Left ventricle myocardium inferior (tissue), 1 donor: ENCODE data around the gene TPM4. TPM values are rescaled to one million over a fixed set of nuclear protein-coding genes. Genes with fewer than 3 reads are reported as not detected.

Experiments
- DNase-seq: peaks from one replicate; pipeline ENCODE4 v3.0.0-alpha.2; 2020
- H3K27ac ChIP-seq: fragments of 200-600 bp; replicated peaks from 2 replicates; pipeline ENCODE4 v1.8.0; 2021
- H3K27me3 ChIP-seq: fragments of 200-600 bp; 2 replicates; pipeline ENCODE4 v1.8.0; 2021; ENCODE audit warnings: low read depth
- H3K36me3 ChIP-seq: fragments of 200-600 bp; 2 replicates; pipeline ENCODE4 v1.8.0; 2021
- H3K4me1 ChIP-seq: fragments of 200-600 bp; 2 replicates; pipeline ENCODE4 v1.8.0; 2021
- H3K4me3 ChIP-seq: fragments of 200-600 bp; 2 replicates; pipeline ENCODE4 v1.8.0; 2021; ENCODE audit warnings: mild to moderate bottlenecking, moderate library complexity
- H3K9me3 ChIP-seq: fragments of 200-600 bp; replicated peaks from 2 replicates; pipeline ENCODE4 v1.8.0; 2021
- CTCF ChIP-seq: fragments of 200-600 bp; IDR thresholded peaks from 2 replicates; pipeline ENCODE4 v1.8.0; 2021; ENCODE audit warnings: antibody characterized with exemption, mild to moderate bottlenecking, borderline replicate concordance
- intact Hi-C: fragments of 100-400 bp; cut with micrococcal nuclease; formaldehyde crosslinking; loops from one replicate; pipeline ENCODE4 v1.11.0; 2022
- total RNA-seq: library from RNA; stranded (reverse); fragmentation: NEBNext Ultra II Directional; extraction: Animal tissue kit (Norgen Biotek cat#: 25700); gene quantifications from one replicate; pipeline ENCODE4 v1.2.1, GENCODE V29; 2021
- donor health status: DM: no; HTN: yes; CAD: no; lungs with severe emphysema.

Gene TPM4
- total RNA-seq, 1 donor from 2014 or later = 69.6 TPM

GRCh38 chr19:16127776-16128371, 51.6 kb downstream of the TPM4 start:
- H3K4me1 ChIP-seq = no peaks in the 10 kb centered on the region
- no peak overlapping the region for H3K4me3 ChIP-seq
- no peak for DNase-seq
- H3K36me3 ChIP-seq = peaks cover 97% of the 10 kb centered on the region
- intact Hi-C loops = no loop called here
- no peaks in the 10 kb centered on the region for H3K9me3 ChIP-seq
- no peak overlapping the region for H3K27ac ChIP-seq
- TF ChIP-seq CTCF = no peak
- no peaks in the 10 kb centered on the region for H3K27me3 ChIP-seq

- DNase-seq = no peak
- Histone ChIP-seq H3K36me3 (peaks cover 77% of the 10 kb centered on the region), H3K27ac (no peak overlapping the region), H3K9me3 (no peaks in the 10 kb centered on the region), H3K27me3 (no peaks in the 10 kb centered on the region), H3K4me3 (no peak overlapping the region), H3K4me1 (no peaks in the 10 kb centered on the region)
- intact Hi-C loops = no loop called here
- TF ChIP-seq CTCF = no peak
These were observed 55.4 kb downstream of the TPM4 start for GRCh38 chr19:16131648-16132047.

- Histone ChIP-seq H3K9me3 (no peaks in the 10 kb centered on the region), H3K36me3 (peaks cover 56% of the 10 kb centered on the region), H3K27me3 (no peaks in the 10 kb centered on the region), H3K4me3 (no peak overlapping the region), H3K4me1 (no peaks in the 10 kb centered on the region), H3K27ac (no peak overlapping the region)
- DNase-seq = no peak
- no peak for TF ChIP-seq CTCF
- intact Hi-C loops = no loop called here
These were observed 57.5 kb downstream of the TPM4 start for GRCh38 chr19:16133818-16134217.

GRCh38 chr19:16134510-16134909, 58.2 kb downstream of the TPM4 start:
- H3K9me3 ChIP-seq = no peaks in the 10 kb centered on the region
- no peak for TF ChIP-seq CTCF
- DNase-seq = no peak
- no peaks in the 10 kb centered on the region for H3K27me3 ChIP-seq
- no peak overlapping the region for H3K4me3 ChIP-seq
- peaks cover 49% of the 10 kb centered on the region for H3K36me3 ChIP-seq
- H3K4me1 ChIP-seq = no peaks in the 10 kb centered on the region
- intact Hi-C loops = no loop called here
- H3K27ac ChIP-seq = no peak overlapping the region

GRCh38 chr19:16135430-16136127, 59.3 kb downstream of the TPM4 start:
- TF ChIP-seq CTCF = no peak
- H3K27ac ChIP-seq = no peak overlapping the region
- H3K4me1 ChIP-seq = no peaks in the 10 kb centered on the region
- no peak for DNase-seq
- peaks cover 38% of the 10 kb centered on the region for H3K36me3 ChIP-seq
- no peak overlapping the region for H3K4me3 ChIP-seq
- H3K9me3 ChIP-seq = no peaks in the 10 kb centered on the region
- H3K27me3 ChIP-seq = no peaks in the 10 kb centered on the region
- intact Hi-C loops = no loop called here
